Neural cell (in vitro differentiated cells): ENCODE results near the gene PRKD1.

Experiments used
- CTCF ChIP-seq: fragments of 450-650 bp; IDR thresholded peaks from 2 replicates; pipeline ENCODE4 v1.5.1; 2014; ENCODE audit warnings: antibody characterized with exemption, mild to moderate bottlenecking, moderate library complexity; ENCODE audit not compliant: poor library complexity, severe bottlenecking
- EP300 ChIP-seq: fragments of 450-650 bp; conservative IDR thresholded peaks from 2 replicates; pipeline ENCODE4 v1.6.1; 2014; ENCODE audit warnings: antibody characterized with exemption, mild to moderate bottlenecking, moderate library complexity; ENCODE audit not compliant: poor library complexity, severe bottlenecking
- EZH2 ChIP-seq: fragments of 200-600, 300-800 bp; shearing (Covaris generic), sonication (generic); IDR thresholded peaks from 2 replicates; pipeline ENCODE4 v1.6.1; 2014; ENCODE audit warnings: antibody characterized with exemption, low read length, borderline replicate concordance, mild to moderate bottlenecking; ENCODE audit not compliant: insufficient read depth, poor library complexity, severe bottlenecking
- MXI1 ChIP-seq: fragments of 450-650 bp; conservative IDR thresholded peaks from 2 replicates; pipeline ENCODE4 v1.6.1; 2014; ENCODE audit warnings: antibody characterized with exemption, mild to moderate bottlenecking; ENCODE audit not compliant: poor library complexity, severe bottlenecking
- POLR2AphosphoS5 ChIP-seq: IDR thresholded peaks from 2 replicates; pipeline ENCODE4 v1.6.1; 2012
- RAD21 ChIP-seq: fragments of 450-650 bp; conservative IDR thresholded peaks from 2 replicates; pipeline ENCODE4 v1.6.1; 2014; ENCODE audit warnings: antibody characterized with exemption, mild to moderate bottlenecking, moderate library complexity
- SMC3 ChIP-seq: fragments of 450-650 bp; conservative IDR thresholded peaks from 2 replicates; pipeline ENCODE4 v1.6.1; 2014; ENCODE audit warnings: antibody characterized with exemption, mild to moderate bottlenecking, moderate library complexity; ENCODE audit not compliant: poor library complexity

GRCh38 chr14:29637411-29637810 lies 290.2 kb downstream of the PRKD1 start:
- TF ChIP-seq CTCF, result no peak
- no peak for TF ChIP-seq EP300
- no peak for TF ChIP-seq MXI1
- no peak for TF ChIP-seq EZH2
- TF ChIP-seq RAD21, result no peak
- TF ChIP-seq POLR2AphosphoS5, result no peak
- no peak for TF ChIP-seq SMC3
